Neural progenitor cell (in vitro differentiated cells): ENCODE measurements around the gene GINS2. TPM values are rescaled to one million over a fixed set of nuclear protein-coding genes. Genes with fewer than 3 reads are reported as not detected.

Experiments used
- DNase-seq: peaks from one replicate; pipeline ENCODE4 v3.0.0-alpha.2; 2016; ENCODE audit warnings: low spot score
- H2AFZ ChIP-seq: fragments of 200-600 bp; sonication (generic); replicated peaks from 2 replicates; pipeline ENCODE4 v1.6.1; 2016; ENCODE audit warnings: antibody characterized with exemption
- H3F3A ChIP-seq: fragments of 200-600 bp; sonication (generic); 2 replicates; pipeline ENCODE4 v1.6.1; 2016; ENCODE audit warnings: antibody characterized with exemption, low read depth
- H3K27ac ChIP-seq: fragments of 200-600 bp; sonication (generic); 2 replicates; pipeline ENCODE4 v1.5.1; 2016; ENCODE audit warnings: mild to moderate bottlenecking
- H3K27me3 ChIP-seq: fragments of 200-600 bp; sonication (generic); 2 replicates; pipeline ENCODE4 v1.6.1; 2016; ENCODE audit warnings: mild to moderate bottlenecking, moderate library complexity
- H3K36me3 ChIP-seq: fragments of 200-600 bp; sonication (generic); 2 replicates; pipeline ENCODE4 v1.5.1; 2016
- H3K4me1 ChIP-seq: fragments of 200-600 bp; sonication (generic); 2 replicates; pipeline ENCODE4 v1.6.1; 2016; ENCODE audit warnings: mixed run types
- H3K4me2 ChIP-seq: fragments of 200-600 bp; sonication (generic); 2 replicates; pipeline ENCODE4 v1.6.1; 2016
- H3K4me3 ChIP-seq: fragments of 200-600 bp; sonication (generic); 2 replicates; pipeline ENCODE4 v1.5.1; 2016
- H3K79me2 ChIP-seq: fragments of 200-600 bp; sonication (generic); 2 replicates; pipeline ENCODE4 v1.6.1; 2016; ENCODE audit warnings: low read depth
- H3K9ac ChIP-seq: fragments of 200-600 bp; sonication (generic); 2 replicates; pipeline ENCODE4 v1.6.1; 2016
- H3K9me3 ChIP-seq: fragments of 200-600 bp; sonication (generic); 2 replicates; pipeline ENCODE4 v1.5.1; 2016; ENCODE audit warnings: low read depth
- H4K20me1 ChIP-seq: fragments of 200-600 bp; sonication (generic); 2 replicates; pipeline ENCODE4 v1.6.1; 2016; ENCODE audit warnings: low read depth
- H3K27ac Mint-ChIP-seq: 3 replicates; pipeline ENCODE4 v1.8.0; 2021; ENCODE audit warnings: mixed read lengths
- H3K27me3 Mint-ChIP-seq: 2 replicates; pipeline ENCODE4 v1.8.0; 2022; ENCODE audit warnings: low read depth, mild to moderate bottlenecking, inconsistent platforms, moderate library complexity, mixed read lengths; ENCODE audit not compliant: insufficient read depth
- H3K36me3 Mint-ChIP-seq: 3 replicates; pipeline ENCODE4 v1.8.0; 2021; ENCODE audit warnings: mixed read lengths
- H3K4me1 Mint-ChIP-seq: 3 replicates; pipeline ENCODE4 v1.8.0; 2021; ENCODE audit warnings: mixed read lengths
- H3K4me3 Mint-ChIP-seq: 3 replicates; pipeline ENCODE4 v1.8.0; 2021; ENCODE audit warnings: mild to moderate bottlenecking, moderate library complexity, mixed read lengths
- H3K9me3 Mint-ChIP-seq: 3 replicates; pipeline ENCODE4 v1.8.0; 2020; ENCODE audit warnings: mixed read lengths
- CTCF ChIP-seq: fragments of 200-600 bp; sonication (generic); IDR thresholded peaks from 2 replicates; pipeline ENCODE4 v1.5.1; 2017; ENCODE audit warnings: antibody characterized with exemption, mild to moderate bottlenecking
- EZH2 ChIP-seq: fragments of 200-600 bp; sonication (generic); IDR thresholded peaks from 2 replicates; pipeline ENCODE4 v1.6.1; 2017; ENCODE audit warnings: antibody characterized with exemption, mild to moderate bottlenecking, moderate library complexity
- EZH2phosphoT487 ChIP-seq: fragments of 200-600 bp; sonication (generic); IDR thresholded peaks from 2 replicates; pipeline ENCODE4 v1.6.1; 2017; ENCODE audit warnings: antibody characterized with exemption
- total RNA-seq: library from RNA; depleted of rRNA; stranded (reverse); fragments of >200 nt; gene quantifications from 2 replicates; pipeline ENCODE4 v1.2.3, GENCODE V29; 2015; ENCODE audit warnings: low replicate concordance

Gene GINS2
- total RNA-seq, 1 donor from 2014 or later, result 47.9 TPM

GRCh38 chr16:85654251-85655095, 34.3 kb downstream of the GINS2 start:
- Mint-ChIP-seq H3K9me3 (no peaks in the 10 kb centered on the region), H3K4me1 (peaks cover 17% of the 10 kb centered on the region), H3K27ac (no peak overlapping the region), H3K36me3 (peaks cover 6% of the 10 kb centered on the region), H3K27me3 (peaks cover 7% of the 10 kb centered on the region), H3K4me3 (no peak overlapping the region)
- Histone ChIP-seq H3K9me3 (no peaks in the 10 kb centered on the region), H3K27me3 (no peaks in the 10 kb centered on the region), H4K20me1 (peaks cover 8% of the 10 kb centered on the region), H3K4me1 (peaks cover 31% of the 10 kb centered on the region), H3F3A (peaks cover 39% of the 10 kb centered on the region), H3K9ac (no peak overlapping the region), H3K36me3 (no peaks in the 10 kb centered on the region), H3K4me3 (no peak overlapping the region), H3K79me2 (no peaks in the 10 kb centered on the region), H2AFZ (no peak overlapping the region), H3K4me2 (no peak overlapping the region), H3K27ac (no peak overlapping the region)
- TF ChIP-seq EZH2 (no peak), CTCF (no peak), EZH2phosphoT487 (no peak)
- no peak for DNase-seq

- Mint-ChIP-seq H3K4me3 (no peak overlapping the region), H3K36me3 (peaks cover 6% of the 10 kb centered on the region), H3K27me3 (peaks cover 7% of the 10 kb centered on the region), H3K27ac (no peak overlapping the region), H3K4me1 (peaks cover 22% of the 10 kb centered on the region), H3K9me3 (no peaks in the 10 kb centered on the region)
- H3K4me2 ChIP-seq, result no peak overlapping the region
- no peak overlapping the region for H3K27ac ChIP-seq
- no peak for TF ChIP-seq CTCF
- no peak for TF ChIP-seq EZH2
- TF ChIP-seq EZH2phosphoT487, result no peak
- H3K79me2 ChIP-seq, result no peaks in the 10 kb centered on the region
- H3K36me3 ChIP-seq, result no peaks in the 10 kb centered on the region
- no peak for DNase-seq
- no peak overlapping the region for H3K9ac ChIP-seq
- peaks cover 31% of the 10 kb centered on the region for H3F3A ChIP-seq
- H3K4me1 ChIP-seq, result peaks cover 37% of the 10 kb centered on the region
- H3K27me3 ChIP-seq, result no peaks in the 10 kb centered on the region
- H4K20me1 ChIP-seq, result peaks cover 8% of the 10 kb centered on the region
- no peak overlapping the region for H3K4me3 ChIP-seq
- H2AFZ ChIP-seq, result no peak overlapping the region
- H3K9me3 ChIP-seq, result no peaks in the 10 kb centered on the region
These were observed 35.4 kb downstream of the GINS2 start for GRCh38 chr16:85653290-85653891.

- Mint-ChIP-seq H3K9me3 (no peaks in the 10 kb centered on the region), H3K27me3 (peaks cover 7% of the 10 kb centered on the region), H3K36me3 (peaks cover 4% of the 10 kb centered on the region), H3K4me1 (peaks cover 22% of the 10 kb centered on the region), H3K27ac (peak overlapping the region; percentile 90), H3K4me3 (no peak overlapping the region)
- no peak overlapping the region for H3K9ac ChIP-seq
- peaks cover 8% of the 10 kb centered on the region for H4K20me1 ChIP-seq
- H3K79me2 ChIP-seq, result no peaks in the 10 kb centered on the region
- H3K4me1 ChIP-seq, result peaks cover 37% of the 10 kb centered on the region
- peaks cover 31% of the 10 kb centered on the region for H3F3A ChIP-seq
- TF ChIP-seq CTCF, result no peak
- no peaks in the 10 kb centered on the region for H3K9me3 ChIP-seq
- no peak overlapping the region for H2AFZ ChIP-seq
- peak overlapping the region; percentile 60 for H3K27ac ChIP-seq
- peak; percentile 80 for DNase-seq
- H3K36me3 ChIP-seq, result no peaks in the 10 kb centered on the region
- peak overlapping the region; percentile 19 for H3K4me2 ChIP-seq
- no peaks in the 10 kb centered on the region for H3K27me3 ChIP-seq
- no peak overlapping the region for H3K4me3 ChIP-seq
These were observed 36.1 kb downstream of the GINS2 start for GRCh38 chr16:85652431-85653221.
